Suppressor macrophage (primary cell): Measurements from ENCODE around the gene EYA3.
A peak's percentile ranks its signal among the peaks of the same experiment; 100 is the strongest.

Experiments used
- DNase-seq, 4 experiments: peaks; one replicate each; pipeline ENCODE4 v3.0.0-alpha.2; 2020 to 2022

The EYA3 gene

DNA sequence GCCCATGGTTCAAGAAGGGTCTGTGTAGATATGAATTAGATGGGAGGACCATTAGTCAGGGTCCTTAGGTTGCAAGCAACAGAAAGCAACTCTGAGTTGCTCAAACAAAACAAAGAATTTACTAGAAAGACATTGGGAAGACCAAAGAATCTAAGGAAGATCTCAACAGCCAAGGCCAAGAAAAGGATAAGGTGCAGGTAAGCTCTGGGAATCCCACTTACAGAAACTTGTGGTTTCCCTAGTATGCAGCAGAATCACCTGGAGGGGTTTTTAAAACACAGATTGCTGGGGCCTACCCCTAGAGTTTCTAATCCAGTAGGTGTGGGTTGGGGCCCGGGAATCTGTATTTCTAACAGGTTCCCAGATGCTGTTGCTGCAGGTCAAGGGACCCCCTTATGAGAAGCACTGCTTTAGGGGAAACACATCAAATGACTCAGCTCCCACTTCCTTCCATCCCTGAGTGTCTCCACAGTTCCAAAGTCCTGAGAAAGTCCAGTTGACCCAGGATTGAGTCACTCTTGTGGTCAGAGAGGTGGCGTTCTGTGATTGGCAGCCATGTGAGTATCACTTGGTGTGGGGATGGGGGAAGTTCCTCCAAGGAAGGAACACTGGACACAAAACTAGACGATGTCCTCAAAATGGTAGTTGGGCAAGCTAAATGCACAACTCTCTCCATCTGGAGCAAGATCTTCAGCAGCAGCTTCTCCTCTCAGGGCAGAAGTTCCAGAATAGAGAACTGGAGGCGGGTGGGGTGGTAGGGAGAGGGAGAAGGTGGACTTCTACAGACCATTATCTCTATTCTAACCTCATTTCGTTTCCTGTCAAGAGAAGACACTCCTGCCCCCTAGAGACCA is 24.2 kb upstream of the EYA3 start:
- peak; percentile 91 to 98 (median 96) for DNase-seq

DNA sequence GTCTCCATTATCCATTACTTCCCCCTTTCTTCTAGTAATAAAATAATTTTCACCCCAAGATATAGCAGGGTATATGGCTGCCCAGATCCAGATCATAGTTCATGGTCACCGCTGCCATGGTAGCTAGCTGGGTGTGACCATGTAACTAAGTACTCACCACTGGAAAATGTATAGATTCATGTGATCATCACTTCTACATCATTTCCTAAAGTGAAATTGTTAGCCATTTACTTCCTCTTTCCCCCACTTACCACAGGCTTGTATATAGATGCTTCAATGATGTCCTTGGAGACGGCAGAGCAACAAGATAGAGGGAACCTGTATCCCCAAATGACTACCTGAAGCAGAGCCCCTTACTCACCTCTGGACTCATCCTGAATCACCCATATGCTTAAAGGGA is 22.7 kb upstream of the EYA3 start:
- DNase-seq: peak; percentile 80 to 94 (median 88)

DNA sequence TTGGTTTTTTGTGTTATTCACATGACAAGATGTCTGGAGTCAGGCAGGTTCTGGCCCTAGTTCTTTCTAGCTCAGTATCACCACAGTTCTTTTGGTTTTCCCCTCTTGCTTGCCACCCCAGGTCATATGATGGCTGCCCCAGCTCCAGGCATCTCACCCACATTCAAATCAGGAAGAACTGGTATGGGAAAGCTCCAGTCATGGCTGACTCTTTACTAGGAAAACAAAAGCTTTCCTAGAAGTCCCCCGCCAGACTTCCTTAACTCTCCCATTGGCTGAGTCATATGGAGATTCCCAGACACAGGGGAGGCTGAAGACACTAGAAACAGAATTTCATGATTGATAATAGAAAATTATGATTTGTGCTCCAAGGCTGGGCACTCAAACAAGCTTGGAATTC is 22.1 kb upstream of the EYA3 start:
- DNase-seq: peak; percentile 26 to 63 (median 49)

DNA sequence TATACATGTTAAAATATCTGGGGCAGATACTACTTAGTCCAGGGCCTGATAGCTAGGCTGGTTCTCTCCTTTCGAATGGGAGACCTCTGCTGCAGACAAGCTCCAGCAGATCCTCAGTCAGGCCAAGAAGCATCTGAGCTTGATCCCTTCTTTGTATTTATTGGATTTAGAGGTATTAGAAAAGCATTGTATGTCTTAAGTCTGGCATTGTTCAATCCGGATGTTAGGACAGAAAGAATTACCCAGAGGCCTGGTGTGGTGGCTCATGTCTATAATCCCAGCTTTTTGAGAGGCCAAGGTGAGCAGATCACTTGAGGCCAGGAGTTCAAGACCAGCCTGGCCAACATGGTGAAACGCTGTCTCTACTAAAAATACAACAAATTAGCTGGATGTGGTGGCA is 21.2 kb upstream of the EYA3 start:
- no peak for DNase-seq

DNA sequence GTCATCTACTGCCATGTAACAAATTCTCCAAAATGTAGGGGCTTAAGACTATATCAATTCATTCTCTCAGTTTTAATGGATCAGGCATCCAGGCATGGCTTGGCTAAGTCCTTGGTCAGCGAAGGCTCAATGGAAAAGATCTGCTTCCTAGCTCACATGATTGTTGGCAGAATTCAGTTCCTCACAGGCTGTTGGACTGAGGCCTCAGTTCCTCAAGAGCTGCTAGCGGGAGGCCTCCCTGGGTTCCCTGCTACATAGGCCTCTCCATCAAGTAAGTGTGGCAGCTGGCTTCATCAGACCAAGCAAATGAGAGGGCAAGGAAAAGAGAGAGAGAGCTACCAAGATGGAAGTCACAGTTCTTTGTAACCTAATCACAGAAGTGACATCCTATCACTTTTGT is 19.6 kb upstream of the EYA3 start:
- DNase-seq: peak; percentile 32 to 74 (median 68)

DNA sequence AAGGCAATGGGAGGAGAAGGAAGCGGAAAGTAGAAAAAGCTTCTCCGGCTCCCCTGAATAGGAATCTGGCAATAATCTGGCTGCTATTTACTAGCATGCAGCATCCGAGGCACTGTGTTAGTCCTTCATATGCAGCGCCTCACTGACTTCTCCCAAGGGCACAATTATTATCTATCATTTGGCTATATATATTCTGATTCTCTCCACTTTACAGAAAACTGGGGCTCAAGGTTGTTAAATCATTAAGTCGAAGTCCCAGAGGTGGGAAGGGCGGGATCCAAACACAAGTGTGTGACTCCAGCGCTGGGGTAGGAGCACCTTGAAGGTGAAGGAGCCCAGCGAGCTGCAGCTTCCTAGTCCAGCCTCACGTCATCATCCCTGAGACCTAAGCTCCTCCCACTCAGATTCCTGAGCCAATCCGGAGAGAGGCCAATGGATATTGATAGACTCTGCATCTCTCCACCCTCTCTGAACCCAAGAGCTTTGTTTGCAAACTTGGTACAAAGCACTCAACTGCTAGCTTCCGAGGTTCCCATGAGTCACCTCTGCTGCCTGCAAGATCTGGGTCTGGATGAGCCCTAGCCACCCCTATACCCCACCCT is 16.6 kb upstream of the EYA3 start:
- DNase-seq: no peak

DNA sequence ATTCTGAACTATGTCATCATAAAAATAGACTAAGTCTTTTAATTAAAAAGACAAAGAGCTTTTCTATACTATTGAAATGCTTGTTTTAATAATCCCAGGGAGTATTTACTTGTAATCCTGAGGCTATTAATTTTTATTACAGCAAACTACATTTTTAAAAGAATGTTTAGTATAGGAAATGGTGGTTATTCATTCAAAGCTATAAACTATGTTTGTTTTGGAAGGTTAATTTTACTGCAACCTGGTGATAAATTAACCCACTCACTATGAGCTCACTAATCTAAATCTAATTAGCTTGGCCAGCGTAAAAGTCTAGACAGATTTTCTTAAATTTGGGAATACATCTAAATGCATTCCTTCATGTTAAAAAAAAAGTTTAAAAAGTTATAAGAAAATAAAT is 13.8 kb upstream of the EYA3 start:
- DNase-seq: no peak

DNA sequence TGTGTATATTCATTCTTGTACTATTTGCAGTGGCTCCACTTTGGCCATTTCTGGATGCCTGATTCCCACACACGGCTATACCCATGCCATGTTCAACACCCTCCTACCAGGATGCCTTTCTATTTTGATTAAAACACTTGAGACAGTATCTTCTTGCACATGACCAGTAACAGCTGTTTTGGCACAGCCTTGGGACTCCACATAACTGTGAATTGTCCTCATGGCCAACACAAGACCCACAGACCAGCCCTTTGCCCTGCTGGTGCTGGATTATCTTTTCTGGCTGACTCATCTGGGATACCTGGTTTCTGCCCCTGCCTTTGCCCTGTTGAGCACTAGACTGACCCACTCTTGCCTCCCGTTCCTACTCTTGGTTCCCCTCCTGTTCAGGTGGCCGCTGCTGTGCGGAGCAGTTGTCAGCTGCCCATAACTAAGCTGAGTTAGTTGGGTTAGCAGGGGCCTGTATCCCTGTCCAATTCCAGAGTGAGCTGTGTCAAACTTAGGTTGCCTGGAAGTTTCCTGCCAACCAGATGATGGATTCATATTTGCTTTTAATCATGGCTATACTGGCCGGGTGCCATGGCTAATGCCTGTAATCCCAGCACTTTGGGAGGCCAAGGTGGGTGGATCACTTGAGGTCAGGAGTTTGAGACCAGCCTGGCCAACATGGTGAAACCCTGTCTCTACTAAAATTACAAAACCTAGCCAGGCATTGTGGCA is 10.8 kb upstream of the EYA3 start:
- no peak for DNase-seq

DNA sequence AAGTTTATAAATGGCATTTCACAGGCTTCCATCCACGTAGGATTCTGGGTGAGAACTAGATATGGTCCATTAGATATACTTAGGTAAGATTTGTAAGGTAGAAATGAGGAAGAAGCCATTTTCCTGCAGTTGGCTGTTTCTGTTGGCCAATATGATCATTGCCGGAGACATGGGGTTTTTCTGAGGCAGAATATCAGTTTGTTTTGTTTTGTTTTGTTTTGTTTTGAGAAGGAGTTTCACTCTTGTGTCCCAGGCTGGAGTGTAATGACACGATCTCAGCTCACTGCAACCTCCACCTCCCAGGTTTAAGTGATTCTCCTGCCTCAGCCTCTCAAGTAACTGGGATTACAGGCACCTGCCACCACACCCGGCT is 8.7 kb upstream of the EYA3 start:
- DNase-seq: no peak

DNA sequence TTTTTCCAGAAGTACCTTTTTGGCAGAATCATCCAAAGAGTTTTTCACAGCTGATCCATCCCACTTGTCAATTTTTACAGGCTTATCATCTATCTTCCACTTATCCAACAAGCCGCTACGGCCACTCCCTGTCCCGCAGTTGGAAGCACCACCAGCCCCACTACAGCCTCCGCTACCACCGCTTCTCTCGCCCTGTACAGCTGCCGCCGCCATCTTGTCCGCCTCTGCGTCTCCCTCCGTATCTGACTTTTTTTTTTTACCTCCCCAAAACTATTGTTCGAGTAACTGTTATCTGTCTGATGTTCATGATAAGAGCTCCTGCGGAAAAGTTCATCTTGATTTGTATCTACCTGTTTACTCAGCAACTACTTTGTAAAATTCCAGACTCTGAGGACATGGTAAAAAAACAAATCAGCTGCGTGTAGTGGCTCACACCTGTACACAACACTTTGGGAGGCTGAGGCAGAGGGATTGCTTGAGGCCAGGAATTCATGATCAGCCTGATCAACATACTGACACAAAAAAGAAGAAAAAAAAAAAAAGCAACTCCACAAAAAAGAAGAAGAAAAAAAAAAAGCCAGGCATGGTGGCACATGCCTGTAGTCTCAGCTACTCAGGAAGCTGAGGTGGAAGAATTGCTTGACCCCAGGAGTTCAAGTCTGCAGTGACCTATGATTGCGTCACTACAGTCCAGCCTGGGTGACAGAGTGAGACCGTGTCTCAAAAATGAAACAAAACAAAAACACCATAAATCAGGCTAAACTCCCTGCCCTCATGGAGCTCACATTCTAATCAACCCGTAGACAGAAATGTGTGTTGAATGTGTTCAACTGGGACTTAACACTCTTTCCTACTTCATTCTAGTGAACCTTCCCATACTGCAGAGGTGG is 8.0 kb upstream of the EYA3 start:
- peak in 2 of 4 experiments; percentile 20 to 29 for DNase-seq

DNA sequence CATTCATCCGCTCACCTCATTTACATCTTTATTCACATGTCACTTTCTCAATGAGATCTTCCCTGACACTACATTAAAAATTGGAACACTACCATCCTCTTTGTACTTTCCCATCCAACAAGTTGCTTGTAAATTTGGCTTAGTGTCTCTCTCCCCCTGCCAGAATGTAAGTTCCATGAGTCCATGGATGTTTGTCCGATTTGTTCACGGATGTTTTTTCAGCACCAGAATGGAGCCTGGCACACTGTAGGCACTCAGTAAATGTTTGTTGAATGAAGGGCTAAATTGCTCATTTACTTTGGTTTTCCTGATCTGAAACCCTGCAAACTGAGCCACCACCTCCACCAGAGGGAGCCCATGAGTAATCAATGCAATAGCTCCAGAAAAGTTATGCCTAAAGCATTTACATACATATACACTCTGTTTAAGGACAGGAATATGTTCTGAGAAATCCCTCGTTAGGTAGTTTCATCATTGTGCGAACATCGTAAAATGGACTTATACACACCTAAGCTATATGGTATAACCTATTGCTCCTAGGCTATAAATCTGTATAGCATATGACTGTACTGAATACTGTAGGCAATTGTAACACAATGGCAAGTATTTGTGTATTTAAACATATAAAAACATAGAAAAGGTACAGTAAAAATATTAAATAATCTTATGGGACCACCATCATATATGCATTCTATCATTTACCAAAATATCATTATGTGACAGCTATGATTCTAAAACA is 2.8 kb upstream of the EYA3 start:
- DNase-seq: peak; percentile 85 to 91 (median 90)

DNA sequence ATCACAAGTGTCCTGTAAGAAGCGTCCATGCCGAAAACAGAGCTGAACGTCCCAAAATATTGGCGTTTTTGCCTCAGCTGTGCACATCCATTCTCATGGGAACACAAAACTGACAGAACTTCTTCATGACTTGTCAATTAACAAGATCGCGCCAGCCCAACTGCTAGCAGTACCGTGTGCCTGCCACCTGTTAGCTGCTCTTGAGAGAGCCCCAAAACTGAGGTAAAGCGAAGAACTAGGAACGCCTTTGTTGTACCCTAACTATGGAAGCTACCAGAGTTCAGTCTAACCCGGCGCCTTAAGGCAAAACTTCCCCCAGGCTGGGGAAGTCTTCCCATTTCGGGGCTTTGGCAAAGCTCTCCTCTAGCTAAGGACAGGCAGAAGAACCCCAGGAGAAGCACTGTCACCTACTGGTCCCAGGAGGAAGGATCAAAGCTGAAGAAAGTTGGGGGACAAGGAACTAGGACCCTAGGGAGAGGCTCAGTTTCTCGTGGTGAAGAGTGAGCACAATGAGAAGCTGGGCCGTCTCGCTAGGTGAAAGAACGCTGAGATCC is 719 bp downstream of the EYA3 start:
- DNase-seq: peak; percentile 49 to 71 (median 58)

DNA sequence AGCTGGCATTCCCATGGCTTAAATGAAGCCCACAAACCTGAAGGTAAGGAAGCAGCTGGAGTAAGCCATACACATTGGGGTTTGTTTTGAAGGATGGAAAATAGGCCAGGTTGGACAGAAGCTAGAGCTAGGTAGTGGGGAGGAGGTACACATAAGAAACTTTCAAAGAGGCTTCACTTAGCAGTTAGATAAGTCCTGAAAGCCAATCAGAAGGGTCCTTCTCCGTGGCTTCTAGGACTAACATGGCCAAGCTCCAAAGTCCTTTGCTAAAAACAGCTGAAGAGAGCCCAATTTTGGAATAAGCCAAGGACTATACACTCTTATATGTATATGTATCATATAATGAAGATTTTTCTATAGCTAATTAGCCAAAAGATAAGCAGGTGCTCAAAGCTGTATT is 1.8 kb downstream of the EYA3 start:
- DNase-seq: no peak

DNA sequence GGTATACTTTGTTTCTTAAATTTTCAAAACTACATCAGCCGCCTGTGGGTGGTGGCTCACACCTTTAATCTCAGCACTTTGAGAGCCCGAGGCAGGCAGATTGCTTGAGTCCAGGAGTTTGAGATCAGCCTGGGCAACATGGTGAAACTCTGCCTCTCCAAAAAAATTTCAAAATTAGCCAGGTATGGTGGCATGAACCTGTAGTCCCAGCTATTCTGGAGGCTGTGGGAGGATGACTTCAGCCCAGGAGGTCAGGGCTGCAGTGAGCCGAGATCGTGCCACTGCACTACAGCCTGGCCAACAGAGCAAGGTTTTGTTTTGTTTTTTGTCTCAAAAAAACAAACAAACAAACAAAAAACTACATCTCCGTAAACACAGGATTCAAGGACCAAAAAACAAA is 3.3 kb downstream of the EYA3 start:
- no peak for DNase-seq

DNA sequence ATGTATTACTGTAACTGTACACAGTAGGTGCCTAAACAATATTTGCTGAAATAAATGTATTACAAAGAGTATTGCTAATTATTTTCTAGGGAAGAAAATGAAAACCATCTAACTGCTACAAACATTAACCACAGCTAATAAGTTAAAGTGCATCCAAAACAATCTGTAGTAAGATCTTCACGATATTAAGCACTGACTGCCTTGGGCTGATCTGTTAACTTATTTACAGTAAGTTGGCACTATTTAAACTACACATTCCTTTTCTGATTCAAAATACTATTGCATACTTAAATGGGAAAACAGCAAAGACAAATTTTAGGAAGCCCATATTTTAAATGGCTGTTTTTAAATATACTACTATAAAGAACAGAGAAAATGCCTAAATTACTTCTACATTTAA is 4.5 kb downstream of the EYA3 start:
- no peak for DNase-seq

DNA sequence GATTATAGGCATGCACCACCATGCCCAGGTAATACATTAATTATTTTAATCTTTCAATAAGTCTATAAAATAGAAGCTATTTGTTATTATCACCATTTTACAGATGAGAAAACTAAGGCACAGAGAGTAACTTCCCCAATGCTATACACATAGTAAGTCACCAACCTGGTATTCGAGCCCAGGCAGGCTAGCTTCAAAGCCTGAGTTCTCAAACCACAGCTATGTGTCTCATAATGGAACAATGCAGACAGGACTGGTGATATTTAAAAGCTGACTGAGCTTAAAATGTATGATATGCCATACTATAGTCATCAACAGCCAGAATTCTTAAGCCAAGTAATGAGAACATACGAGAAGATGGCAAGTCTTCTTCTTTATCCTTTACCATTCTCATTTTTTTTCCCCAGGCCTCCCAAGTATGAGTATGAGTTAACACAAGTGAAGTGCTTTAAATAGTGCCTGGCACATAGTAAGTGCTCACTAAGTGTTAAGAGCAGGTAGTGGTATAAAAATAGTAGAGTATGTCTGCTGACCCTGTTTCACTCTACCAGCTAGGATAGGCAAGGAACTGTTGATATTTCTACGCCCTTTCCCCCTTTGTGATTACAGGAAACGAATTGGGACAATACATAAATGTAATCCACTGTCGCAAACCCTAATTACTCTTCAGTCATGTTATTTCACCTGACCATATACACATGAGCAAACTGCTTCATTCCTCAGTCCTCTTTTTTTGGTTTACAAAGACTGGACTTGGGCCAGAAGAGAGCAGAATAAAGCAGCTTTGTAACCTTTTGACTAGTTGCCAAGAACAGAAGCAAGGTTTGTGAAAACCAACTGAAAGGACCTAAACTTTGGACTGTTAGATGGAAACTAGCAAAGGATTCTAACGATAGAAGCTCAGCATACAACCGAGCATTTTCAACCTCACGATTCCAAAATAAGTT is 9.5 kb downstream of the EYA3 start:
- DNase-seq: no peak

DNA sequence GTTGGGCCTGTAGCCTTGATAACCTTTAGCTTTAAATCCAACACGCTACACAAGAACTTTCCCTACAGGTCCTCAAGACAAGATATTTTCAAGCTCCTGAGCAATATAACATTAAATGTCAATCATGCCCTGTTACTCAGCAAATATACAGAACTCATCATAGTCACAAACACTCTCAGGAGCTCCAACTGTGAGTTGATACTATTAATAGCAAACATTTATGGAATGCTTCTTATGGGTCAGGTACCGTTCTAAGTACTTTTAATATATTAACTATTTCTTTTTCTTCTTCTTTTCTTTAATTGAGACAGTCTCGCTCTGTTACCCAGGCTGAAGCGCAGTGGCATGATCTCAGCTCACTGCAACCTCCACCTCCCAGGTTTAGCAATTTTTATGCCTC is 10.1 kb downstream of the EYA3 start:
- DNase-seq: no peak

DNA sequence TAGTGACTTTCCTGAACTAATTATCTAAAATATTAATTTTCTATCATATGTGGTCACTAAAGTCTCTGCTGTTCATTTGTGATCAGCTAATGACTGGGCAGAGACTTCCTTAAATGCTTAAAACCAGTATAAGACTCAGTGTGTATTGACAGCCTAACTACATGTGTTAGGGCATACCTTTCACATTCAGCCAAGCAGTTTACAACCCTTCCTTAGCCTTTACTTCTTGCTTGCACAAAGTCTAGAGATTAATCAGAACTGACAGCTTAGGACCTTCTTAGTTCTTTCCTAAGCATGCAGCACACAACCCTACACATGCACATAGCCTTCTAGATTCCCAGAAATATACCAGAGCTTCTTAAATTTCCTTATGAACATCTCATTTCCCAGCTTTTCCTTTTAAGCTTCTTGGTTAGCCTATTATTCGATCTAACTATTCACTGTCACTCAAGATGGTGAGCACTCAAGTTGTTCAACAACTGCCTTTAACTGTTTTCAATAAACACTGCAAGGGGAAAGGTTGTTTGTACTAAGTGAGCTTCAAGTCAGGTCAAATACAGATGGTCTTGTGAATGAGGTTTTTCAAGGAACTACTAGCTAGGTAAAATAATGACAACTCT is 13.4 kb downstream of the EYA3 start:
- no peak for DNase-seq

DNA sequence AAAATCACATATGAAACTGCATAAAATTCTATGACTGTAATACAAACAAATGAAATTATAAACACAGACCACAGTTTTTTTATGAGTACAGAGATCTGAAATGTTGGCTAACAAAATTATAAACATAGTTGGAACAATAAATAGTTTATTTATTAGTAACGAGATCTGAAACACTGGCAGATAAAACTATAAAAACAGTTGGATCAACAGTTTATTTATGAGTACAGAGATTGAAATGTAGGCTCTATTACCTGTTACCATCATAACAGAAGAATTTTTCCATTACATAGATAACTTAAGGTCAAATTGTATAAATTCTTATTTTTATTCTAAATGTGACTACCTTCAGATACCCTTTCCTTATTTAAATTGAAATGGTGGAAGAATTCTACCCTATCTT is 14.5 kb downstream of the EYA3 start:
- no peak for DNase-seq

DNA sequence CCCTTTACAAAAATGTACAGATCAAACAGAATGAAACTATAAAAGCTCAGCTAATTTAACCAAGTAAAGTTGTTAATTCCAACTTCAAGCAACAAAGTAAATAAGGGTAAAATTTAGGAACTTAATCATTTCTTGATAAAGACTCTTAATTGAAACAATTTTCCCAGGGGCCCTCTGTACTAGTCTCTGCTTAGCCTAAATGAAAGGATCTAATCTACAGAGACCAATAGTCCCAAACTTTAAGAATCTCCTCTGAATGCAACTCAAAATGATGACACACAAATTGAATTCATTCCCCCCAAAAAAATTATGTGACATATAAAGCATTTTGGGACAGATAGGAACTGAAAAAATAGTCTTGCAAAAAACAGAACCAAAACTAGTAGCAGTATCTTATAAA is 16.6 kb downstream of the EYA3 start:
- peak in 1 of 4 experiments; percentile 9 for DNase-seq
